HG02798 (cell line): ENCODE measurements around the gene NSUN6.

ENCODE experiments used
- ATAC-seq: cut with Tn5 transposase; IDR thresholded peaks from one replicate; pipeline ENCODE4 v1.9.1; 2021; ENCODE audit warnings: mild to moderate bottlenecking; ENCODE audit not compliant: unreplicated experiment, poor library complexity

The NSUN6 gene

GRCh38 chr10:18651324-18652007 lies at the start of gene NSUN6:
NSUN6 (minus strand) TSS chr10:18651587; CDS start chr10:18651203, 384 bp downstream.
- ATAC-seq = peak; percentile 99

DNA sequence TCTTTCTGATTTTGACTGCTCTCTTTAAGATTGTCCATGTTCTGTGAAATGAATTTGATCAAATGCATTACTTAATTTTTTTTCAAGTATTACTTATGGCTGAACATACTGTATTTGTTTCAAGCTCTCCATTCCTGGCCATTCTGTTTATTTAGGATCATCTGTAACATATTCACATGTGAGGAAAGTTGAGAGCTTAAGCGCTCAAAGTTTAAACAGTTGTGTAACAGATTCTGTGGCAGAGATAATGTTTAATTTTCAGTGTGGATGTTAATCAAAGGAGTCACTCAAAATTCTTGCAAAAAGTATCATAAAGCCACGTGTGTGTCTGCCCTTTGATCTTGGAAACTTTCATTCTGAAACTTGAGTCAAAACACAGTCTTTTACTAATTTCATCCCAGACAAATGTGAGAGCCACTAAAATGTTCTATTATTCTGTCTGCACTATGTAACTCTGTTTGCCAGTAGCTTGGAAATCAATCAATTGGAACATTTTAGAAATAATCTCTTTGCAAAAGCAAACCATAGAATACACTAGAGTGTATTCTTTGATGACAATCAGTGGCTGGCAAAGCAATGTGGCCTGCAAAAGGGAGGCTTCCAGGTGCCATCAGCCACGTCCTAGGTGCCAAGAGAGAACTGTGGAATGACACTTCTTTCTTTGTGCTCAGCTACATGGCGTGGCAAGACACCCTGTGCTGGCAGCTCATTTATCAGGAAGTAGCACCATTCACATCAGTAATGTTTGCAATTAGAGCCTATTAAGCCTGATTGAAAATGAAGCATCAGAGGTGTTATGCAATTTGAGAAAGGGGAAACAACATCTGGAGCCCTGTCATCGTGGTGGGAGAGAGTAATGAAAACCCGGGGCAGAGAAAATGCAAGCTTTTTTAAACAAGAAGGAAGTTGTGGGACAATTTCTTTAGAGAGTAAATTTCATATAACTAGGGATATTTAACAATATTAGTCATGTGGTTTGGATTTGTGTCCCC lies 48.8 kb upstream of the NSUN6 start:
- no peak for ATAC-seq

- ATAC-seq = no peak
Measured at GRCh38 chr10:18690541-18690940, 39.2 kb upstream of the NSUN6 start.

DNA sequence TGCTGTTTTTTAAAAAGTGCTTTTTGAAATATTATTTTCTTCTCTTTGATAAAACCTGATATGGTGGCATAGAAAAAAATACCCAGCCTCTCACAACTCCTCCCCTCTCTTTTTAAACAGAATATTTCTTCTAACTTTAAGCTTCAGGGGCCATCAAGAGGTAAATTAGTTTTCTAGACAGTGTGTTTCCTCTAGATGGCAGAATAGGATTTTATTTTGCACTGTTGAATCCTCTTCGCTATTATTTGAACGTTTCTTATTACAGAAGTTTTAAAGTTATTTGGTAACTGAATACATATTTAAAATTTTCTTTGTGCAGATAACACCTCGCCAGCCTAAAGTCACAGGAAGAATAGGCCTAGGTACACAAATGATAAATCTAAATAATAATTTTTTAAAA lies 38.1 kb upstream of the NSUN6 start:
- ATAC-seq = no peak

DNA sequence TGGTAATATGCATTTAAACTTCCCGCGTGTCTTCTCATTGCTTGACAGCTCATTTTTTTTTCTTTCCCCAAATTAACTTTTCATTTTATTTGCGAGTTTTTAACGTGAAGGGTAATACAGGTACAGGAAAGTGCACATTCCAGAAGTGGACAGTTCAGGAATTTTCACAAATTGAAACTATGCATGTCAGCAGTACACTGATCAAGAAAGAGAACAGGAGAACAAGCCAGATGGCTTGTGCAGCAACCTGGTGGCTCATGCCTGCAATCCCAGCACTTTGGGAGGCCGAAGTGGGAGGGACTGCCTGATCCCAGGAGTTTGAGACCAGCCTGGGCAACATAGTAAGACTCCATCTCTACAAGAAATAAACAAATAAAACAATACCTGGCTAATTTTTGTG lies 36.3 kb upstream of the NSUN6 start:
- ATAC-seq = no peak

DNA sequence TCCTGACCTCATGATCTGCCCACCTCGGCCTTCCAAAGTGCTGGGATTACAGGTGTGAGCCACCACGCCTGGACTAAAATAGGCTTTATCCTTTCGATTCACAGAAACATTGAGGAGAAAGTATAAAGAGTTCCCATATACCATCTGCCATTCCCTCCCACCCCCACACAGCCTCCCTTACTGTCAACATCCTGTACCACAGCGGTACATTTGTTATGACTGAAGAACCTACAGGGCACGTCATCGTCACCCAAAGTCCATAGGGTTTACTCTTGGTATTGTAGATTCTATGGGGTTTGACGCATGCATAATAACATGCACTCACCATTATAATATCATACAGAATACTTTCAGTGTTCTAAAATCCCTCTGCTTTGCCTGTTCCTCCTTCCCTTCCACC lies 35.8 kb upstream of the NSUN6 start:
- ATAC-seq = no peak

- no peak for ATAC-seq
Measured at GRCh38 chr10:18685555-18685954, 34.2 kb upstream of the NSUN6 start.

DNA sequence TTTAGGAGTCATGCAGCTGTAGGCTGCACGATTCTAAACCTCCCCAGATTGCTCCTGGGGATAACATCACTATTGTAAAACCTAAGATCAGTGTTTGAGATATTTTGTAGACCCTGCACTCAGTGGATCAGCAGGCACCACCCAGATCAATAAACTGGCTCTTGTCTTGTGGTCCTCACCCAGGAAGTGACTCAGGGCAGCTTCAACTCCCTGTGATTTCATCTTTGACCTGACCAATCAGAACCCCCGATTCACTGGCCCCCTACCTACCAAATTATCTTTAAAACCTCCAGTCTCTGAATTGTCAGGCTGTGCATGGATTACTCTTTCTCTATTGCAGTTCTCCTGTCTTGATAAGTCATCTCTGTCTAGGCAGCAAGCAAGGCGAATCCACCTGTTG lies 33.6 kb upstream of the NSUN6 start:
- ATAC-seq = no peak

GRCh38 chr10:18684416-18684815 lies 33.0 kb upstream of the NSUN6 start:
- no peak for ATAC-seq

DNA sequence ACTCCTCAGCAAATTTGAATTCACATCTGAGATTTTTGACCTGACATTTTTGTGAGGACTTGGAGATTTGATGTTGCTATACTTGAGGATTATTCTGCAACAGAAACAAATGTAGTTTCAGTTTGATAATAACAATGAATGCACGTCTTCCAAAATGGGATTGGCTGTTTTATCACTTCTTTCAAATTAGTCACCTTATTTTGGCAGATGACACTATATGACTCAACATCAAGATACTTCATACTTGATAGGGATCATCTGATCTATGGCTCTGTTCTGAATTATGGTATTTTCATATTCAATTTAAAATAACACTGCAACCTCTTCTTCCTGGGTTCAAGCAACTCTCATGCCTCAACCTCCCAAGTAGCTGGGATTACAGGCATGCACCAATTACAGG lies 32.0 kb upstream of the NSUN6 start:
- ATAC-seq = no peak

DNA sequence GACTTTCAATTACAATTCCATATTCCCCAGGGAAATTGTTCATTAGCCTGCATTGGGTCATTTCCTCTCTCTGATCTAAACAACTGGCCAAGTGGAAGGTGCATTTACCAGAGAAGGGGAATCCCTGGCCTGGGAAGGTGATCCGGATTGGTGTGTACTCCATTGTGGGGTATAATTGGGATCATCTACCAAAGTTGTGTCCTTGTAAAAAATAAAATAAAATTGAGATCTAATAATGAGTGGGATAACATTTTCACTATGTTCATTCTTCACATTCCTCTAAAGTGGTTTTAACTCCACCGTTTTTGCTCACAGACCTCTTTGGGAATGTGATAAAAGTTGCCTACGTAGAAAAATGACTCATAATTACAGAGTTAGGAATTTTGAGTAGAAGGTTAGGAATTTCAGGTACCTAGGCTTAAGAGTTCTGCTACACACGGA lies 30.6 kb upstream of the NSUN6 start:
- ATAC-seq = no peak

DNA sequence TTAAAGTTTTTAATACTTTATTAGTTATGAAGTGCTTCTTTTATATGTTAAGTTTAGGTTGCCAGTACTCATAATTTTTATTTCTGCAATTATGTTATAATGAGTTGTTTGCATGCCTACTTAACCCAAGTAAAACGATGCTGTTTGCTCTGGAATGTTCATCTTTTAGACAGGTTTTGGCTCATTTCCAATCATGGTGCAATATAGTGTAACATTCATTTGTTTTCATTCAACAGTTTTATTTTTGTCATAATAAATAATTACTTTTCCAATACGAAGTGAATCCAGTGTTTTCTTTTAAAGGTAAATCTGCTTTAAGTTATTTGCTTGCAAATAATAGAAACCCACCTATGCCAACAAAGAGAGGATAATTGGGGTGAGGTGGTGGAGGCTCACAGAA lies 30.0 kb upstream of the NSUN6 start:
- no peak for ATAC-seq

DNA sequence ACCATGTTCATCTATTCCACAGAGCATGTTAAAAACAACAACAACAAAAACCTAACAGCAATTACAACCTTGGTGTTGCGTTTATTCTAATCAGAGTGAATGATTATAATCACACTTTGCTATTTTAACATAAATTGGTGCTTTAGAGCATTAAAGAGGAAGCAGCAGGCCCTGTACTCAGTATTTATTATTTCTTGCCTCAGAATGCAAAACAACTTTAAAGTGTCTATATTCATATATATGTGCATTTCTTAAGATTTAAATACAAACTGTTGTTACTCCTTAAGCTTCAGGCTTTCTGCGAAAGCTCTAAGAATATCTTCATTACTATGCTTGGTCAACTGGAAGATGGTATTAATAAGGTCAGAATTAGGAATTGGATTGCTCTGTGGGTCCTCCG lies 29.4 kb upstream of the NSUN6 start:
- no peak for ATAC-seq

- ATAC-seq = no peak
Measured at GRCh38 chr10:18675086-18675801, 23.9 kb upstream of the NSUN6 start.

DNA sequence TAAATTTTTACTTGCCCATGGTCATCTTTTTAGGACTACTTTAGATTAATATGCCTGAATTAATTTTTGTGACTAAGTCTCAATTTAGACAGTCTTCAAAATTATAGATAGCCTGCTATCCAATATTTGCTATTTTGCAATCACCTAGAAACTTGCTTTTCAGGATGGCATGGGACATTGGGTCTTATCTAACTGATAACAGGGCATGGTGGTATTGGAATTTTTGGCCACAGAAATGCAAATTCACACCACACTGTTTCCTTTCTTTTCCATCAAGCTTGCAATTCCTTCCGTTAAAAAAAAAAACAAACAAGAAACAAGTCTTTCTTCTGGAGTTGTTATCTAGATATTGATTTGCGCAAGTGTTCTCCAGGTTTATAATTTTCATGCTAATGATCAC lies 16.6 kb upstream of the NSUN6 start:
- ATAC-seq = no peak

GRCh38 chr10:18666810-18667209 lies 15.4 kb upstream of the NSUN6 start:
- ATAC-seq = no peak

DNA sequence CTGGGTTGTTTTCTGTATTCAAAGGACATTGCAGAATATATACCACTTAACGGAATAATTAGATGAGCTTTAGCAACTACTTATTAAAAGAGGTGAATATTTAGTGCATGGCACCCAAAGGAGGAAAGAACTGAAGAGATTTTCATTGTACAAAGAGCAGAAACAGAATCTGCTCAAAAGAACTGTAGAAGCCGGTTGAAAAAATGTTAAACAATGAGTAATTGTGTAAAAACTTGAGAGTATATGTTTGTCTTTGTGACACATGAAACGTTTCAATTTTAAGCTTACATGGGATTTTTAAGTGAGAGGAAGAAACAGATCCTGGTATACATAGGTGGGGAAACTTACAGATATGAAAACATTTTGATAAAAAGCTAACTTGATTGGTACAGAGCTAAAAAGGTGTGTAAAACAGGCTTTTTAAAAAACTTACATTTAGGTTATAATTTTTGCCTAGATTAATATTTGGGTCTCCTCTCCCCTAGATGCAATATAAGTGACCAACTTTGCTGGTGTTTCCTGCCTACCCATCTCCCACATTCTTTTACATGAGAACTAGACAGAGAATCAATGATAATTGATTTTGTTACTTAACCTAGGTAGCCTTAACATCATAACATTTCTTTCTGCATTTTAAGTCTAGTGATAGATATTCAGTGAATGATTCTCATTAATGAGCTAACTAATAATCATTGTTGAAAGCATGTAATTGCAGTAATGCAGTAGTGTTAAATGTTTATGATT lies 14.6 kb upstream of the NSUN6 start:
- ATAC-seq = no peak

DNA sequence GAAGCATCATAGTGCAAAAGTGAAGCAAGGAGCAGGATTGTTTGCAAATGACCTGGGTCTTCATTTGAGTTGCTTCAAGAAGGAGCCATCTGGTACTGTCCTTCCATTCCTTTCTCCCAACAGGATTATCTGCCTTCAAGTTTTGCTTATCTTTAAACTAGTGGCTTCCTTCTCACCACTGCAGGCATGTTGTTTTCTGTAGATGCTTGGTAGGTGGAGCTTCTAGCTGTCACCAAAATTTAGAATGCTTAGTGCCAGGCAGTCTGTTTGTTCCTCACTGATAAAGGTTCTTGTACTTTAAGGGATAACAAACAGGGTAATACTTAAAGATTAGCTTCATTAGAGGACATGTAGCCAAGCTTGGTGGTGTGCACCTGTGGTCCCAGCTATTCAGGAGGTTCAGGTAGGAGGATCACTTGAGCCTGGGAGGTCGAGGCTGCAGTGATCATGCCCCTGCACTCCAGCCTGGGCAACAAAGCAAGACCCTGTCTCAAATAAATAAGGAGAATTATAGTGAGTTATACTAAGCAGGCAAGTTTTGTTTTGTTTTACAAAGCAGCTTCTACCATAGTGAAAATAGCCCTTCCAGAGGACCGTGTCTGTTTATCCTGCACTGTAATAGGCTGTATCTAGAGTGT lies 13.6 kb upstream of the NSUN6 start:
- ATAC-seq = no peak

GRCh38 chr10:18660816-18661431 lies 9.5 kb upstream of the NSUN6 start:
- ATAC-seq = no peak
